GM04503 (cell line): ENCODE data around the gene FOSL1.
A peak's percentile ranks its signal among the peaks of the same experiment; 100 is the strongest.

ENCODE experiments used
- DNase-seq: peaks from one replicate; pipeline ENCODE4 v3.0.0-alpha.2; 2012; ENCODE audit warnings: low read depth

Gene FOSL1

DNA sequence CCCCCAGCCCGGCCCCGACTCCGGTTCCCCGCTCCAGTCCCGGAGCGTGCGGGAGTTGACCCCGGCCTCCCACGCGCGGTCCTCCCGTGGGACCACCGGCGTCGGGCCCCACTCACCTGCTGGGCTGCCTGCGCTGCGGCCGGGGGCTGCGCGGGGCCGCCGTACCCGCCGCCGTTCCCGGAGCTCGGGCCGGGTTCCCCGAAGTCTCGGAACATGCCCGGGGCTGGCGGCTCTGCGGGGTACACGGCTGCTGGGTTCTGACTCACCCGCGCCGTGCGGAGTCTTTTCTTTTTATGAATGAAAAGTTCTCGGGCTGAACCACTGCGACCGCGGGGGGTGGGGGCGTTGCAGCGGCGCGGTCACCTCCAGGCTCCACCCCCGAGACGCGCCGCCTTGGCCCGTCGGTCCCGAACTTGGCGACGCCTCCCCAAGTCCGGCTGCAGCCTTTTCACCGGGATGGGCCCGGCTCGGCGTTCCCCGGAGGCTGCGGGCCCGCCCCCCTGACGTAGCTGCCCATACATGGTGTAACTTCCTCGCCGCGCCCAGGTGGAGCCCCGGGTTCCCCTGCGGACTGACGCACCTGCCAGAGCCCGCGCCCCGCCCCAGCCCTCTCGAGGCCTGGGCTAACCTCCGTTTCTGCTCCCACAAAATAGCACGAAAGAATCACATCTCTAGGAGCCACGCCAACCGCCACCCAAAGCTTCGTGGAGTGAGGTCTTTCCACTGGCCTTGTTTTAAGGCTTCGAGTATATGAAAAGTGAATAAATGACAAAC, at the start of gene FOSL1:
FOSL1 (minus strand) TSS at position 264 of the 774 bp plus-strand sequence; CDS start at position 215, 49 bp downstream.
- peak; percentile 76 for DNase-seq

DNA sequence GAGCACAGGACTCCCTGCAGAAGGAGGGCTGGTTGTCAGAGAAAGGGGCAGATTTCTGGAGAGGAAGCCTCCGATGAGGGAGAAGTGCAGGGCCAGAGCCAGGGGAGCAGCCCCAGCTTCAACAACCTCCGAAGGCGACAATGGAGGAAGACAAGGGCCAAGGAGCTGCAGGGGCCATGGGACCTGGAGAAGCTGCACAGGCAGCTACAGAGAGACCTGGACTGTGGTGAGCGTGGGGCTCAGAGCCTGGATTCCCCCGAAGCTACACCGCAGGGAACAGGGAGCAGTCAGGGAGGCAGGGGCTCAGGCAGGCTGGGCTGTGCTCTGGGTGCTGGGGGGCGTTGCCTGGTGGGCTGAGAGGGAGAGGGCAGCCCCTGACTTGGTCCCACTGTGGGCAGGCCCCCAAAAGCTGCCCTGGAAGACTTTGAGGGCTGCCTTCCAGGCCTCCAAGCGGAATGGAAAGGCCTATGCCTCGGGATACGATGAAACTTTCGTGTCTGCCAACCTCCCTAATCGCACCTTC, 47.5 kb upstream of the FOSL1 start:
- no peak for DNase-seq

GRCh38 chr11:65947133-65947532, 46.9 kb upstream of the FOSL1 start:
- DNase-seq: no peak

GRCh38 chr11:65946655-65947054, 46.5 kb upstream of the FOSL1 start:
- DNase-seq: no peak

DNA sequence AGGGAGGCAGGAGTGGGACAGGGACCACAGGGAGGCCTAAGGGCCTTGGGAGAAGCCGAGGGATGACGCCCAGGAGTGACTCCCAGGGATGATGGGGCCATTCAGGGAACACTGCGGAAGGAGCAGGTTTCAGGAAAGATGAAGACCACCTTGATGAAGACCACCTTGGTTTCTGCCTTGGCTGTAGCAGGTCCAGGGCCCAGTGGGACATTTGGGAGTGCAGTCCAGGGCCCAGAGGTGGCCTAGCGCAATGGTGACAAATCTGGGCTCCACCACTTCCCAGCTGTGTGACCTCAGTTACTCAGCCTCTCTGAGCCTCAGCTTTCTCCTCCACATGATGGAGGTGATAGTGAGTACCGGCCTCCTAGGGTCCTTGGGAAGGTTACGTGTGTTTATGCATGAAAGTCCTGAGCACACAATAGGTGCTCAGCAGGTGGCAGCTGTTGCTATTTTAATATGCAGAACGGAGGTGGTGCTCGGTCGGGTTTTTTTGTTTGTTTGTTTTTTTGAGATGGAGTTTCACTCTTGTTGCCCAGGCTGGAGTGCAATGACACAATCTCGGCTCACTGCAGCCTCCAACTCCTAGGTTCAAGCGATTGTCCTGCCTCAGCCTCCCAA, 45.9 kb upstream of the FOSL1 start:
- DNase-seq: no peak

DNA sequence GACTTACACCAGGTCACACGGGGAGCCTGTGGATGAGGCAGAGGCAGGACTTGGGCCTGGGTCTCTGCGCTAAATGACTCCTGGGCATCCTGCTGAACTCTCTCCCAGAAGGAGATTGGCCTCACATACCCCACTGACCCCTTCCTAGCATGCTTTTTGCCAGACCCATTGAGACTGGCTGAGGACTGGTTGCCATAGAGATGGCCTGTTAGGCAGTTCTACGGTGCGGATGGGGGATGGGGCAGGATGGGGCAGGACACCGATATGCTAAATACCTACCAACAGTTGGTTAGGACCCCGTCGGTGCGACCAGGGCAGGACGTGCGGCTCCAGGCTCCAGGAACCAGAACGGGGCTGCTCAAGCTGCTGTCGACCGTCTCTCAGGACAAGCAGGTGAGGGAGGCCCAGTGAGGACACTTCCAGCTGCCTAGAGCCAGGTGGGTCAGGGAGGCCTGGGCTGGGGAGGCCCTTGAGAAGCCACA, 45.3 kb upstream of the FOSL1 start, which contains the start of gene TSGA10IP:
TSGA10IP (plus strand) TSS at position 51 of the 482 bp plus-strand sequence; CDS start at position 247, 196 bp downstream.
- DNase-seq: no peak

DNA sequence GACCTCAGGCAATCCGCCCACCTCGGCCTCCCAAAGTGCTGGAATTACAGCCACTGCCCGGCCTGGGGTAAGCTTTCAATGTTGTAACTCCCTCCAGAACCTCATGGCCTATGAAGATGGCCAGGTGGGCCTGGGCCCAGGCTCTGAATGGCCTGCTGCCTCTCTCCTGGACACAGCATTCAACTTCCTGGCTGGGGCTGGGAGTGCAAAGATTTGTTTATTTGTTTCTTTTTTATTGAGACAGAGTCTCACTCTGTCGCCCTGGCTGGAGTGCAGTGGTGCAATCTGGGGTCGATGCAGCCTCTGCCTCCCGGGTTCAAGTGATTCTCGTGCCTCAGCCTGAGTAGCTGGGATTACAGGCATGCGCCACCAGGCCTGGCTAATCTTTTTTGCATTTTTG, 44.6 kb upstream of the FOSL1 start:
- no peak for DNase-seq

DNA sequence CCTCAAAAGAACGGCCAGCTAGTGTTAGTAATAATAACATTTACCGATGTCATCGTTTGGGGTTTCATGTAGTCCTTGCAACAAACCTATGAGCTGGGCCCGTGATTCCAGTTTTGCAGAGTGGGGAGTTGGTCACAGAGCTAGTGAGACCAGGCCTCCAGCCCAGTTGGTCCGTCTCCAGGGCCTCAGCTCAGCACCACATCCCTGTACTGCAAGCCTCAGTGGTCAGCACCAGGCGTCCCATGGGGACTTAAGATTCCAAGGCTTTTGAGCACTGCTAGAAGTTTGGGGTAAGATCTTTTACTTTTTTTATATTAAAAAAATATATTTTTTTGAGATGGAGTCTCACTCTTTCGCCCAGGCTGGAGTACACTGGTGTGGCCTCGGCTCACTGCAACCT, 44.0 kb upstream of the FOSL1 start:
- no peak for DNase-seq

DNA sequence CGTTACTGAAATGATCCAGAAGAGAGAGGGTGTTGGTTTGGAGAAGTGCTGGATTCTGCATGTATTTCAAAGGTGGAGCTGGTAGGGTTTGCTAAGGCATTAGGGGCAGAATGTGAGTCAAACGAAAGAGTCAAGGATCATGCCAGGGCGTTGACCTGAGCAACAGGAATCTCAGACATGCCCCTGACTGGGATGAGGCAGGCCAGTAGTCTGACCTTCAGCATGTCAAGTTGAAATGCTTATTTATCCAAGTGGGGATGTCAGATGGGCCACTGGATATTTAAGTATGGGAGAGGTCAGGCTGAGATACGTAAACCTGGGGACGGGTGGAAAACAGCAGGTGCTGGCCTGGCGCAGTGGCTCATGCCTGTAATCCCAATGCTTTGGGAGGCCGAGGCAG, 42.3 kb upstream of the FOSL1 start:
- DNase-seq: no peak

- DNase-seq: no peak
Observed at GRCh38 chr11:65941720-65942310, 41.6 kb upstream of the FOSL1 start.

GRCh38 chr11:65937766-65938165, 37.6 kb upstream of the FOSL1 start:
- DNase-seq: no peak

GRCh38 chr11:65934014-65934413, 33.8 kb upstream of the FOSL1 start:
- DNase-seq: no peak

DNA sequence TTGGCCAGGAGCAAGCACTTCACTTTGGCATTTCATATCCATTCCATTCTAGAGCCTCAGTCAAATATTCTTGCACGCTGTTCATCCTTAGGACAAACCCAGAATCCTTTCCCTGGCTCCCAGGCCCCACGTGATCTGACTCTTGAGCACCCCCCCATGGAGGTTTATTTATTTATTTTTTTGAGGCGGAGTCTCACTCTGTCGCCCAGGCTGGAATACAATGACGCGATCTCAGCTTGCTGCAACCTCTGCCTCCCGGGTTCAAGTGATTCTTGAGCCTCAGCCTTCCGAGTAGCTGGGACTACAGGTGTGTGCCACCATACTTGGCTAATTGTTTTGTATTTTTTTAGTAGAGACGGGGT, 32.4 kb upstream of the FOSL1 start:
- no peak for DNase-seq

DNA sequence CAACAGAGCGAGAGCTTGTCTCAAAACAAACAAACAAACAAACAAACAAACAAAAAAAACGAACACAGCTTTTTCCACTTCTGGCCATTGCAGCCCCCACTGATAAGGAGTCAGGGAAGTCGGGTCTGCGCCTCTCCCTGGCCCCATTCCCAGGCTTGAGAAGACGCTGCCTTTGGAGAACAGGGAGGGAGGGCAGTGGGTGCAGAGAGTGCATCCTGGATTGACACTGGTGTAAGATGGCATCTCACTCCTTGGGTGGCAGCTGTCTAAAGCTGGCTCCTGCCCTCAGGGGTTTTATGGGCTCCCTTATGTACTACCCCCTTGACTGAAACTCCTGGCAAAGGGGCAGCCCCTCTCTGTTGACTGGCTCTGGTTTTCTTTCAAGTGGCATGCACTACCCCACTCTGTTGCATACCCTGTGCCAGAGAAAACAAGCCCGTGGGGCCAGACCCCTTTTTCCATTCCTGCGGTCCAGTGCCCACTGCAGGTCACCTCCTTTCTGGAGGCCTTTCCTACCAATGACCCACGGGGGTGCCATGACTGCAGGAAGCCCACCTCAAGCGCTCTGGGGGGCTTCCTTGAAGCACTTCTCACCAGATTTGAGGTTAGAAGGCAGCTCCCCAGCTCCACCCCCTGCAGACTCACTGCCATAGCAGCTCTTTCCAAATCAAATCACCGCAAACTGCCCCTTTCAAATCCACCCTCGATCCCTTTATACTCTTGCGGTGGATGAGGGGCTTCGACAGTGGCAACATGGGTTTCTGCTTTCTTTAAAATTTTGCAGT, 31.8 kb upstream of the FOSL1 start:
- no peak for DNase-seq

DNA sequence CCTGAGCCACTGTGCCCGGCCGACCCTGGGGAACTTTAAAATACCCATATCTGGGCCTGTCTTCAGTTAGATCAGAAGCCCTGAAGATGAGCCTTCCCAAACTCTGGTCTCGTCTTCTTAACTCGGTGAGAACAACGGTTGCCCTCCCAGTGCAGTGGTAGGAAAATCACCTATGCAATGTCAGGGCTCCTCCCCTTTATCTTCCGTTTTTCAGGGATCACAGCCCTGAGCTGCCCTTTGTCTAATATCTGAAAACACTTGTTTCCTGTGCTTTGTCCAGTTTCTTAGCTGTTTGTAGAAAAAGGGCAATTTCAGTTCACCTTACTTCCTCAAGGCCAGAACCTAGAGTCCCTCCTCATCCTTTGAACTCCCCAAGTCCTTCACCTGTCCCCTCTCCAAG, 28.5 kb upstream of the FOSL1 start:
- DNase-seq: no peak

DNA sequence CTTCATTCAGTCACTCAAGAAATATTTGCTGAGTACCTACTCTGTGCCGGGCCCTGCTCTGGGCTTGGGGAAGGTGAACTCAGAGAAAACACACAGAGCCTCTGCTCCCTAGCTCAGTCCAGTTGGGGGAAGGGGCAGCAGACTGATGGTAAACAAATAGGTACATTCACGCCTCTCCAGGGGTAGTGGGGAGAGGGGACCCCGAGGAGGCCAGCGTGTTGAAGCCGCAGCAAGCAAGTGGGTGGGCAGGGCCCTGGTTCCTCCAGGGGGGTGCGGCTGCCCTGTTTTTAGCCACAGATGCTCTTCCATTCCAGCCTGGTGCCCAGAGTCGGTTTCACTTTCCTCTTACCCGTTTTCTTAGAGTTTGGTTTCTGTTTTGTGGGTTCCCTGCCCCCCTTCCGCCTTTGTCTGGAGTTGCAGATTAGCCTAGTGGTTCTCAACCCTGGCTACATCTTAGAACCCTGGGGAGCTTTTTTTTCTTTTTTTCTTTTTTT, 27.8 kb upstream of the FOSL1 start:
- DNase-seq: no peak

- DNase-seq: no peak
Observed at GRCh38 chr11:65925397-65925796, 25.2 kb upstream of the FOSL1 start.

DNA sequence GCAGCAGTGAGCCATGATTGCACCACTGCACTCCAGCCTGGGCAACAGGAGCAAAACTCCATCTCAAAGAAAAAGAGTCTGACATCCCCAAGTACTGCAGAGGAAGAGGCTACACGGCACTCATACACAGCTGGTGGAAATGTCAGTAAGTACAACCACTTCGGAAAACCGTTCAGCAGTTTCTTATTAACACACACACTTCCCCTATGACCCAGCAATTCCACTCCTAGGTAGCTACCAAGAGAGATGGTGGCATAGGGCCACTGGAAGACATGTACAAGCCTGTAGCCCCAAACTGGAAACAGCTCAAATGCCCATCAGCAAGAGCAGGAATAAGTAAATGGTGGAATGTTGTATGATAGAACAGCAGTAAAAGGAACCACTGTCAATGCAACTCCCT, 22.4 kb upstream of the FOSL1 start:
- no peak for DNase-seq

- no peak for DNase-seq
Observed at GRCh38 chr11:65921876-65922275, 21.7 kb upstream of the FOSL1 start.

DNA sequence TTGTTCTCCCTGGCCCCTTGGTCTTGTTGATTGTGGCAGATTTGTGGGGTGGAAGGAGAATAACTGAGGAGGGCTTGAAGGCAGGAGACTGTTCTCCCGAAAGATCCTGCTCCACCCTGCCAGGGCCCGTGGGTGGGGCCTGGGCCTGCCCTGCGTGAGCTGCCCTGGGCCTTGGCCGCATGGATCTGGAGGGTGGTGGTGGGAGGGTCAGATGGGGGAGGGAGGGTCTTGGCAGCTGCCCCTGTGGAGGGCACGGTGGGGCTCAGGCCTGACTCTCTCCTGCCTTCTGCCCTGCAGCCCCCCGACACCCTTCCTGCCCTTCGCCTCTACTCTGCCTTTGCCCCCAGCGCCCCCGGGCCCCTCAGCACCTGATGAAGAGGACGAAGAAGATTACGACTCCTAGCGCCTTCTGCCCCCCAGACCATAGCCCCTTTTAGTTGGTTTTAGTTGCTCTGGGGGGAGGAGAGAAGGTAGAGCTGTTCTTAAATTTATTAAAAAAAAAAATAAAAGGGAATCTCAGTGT, 20.9 kb upstream of the FOSL1 start:
- DNase-seq: no peak

- DNase-seq: no peak
Observed at GRCh38 chr11:65920372-65920802, 20.2 kb upstream of the FOSL1 start.
